Loucy (cell line): Measurements from ENCODE around the gene NAT9.

Experiments used
- EZH2phosphoT487 ChIP-seq: fragments of 200-600 bp; IDR thresholded peaks from 2 replicates; pipeline ENCODE4 v1.6.1; 2018; ENCODE audit warnings: antibody characterized with exemption, mild to moderate bottlenecking, moderate library complexity, borderline replicate concordance
- TF ChIP-seq, protein P1 (sequence below): fragments of 200-600 bp; sonication (generic); conservative IDR thresholded peaks from 2 replicates; pipeline ENCODE4 v1.5.1; 2014; ENCODE audit warnings: mild to moderate bottlenecking, antibody characterized with exemption, low read length

DNA sequence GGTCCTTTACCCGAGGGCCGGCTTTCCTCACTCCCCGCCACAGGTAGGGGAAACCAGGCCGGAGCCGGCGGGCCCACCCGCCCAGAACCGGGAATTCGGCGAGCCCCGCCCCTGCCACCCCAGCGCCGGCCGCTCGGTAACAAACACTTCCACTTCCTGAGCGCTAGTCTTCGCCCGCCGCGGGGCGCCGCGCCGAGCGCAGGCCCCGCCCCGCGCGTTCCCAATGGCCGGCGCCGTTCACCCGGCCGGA is 27.9 kb downstream of the NAT9 start:
- TF ChIP-seq, protein P1, sequence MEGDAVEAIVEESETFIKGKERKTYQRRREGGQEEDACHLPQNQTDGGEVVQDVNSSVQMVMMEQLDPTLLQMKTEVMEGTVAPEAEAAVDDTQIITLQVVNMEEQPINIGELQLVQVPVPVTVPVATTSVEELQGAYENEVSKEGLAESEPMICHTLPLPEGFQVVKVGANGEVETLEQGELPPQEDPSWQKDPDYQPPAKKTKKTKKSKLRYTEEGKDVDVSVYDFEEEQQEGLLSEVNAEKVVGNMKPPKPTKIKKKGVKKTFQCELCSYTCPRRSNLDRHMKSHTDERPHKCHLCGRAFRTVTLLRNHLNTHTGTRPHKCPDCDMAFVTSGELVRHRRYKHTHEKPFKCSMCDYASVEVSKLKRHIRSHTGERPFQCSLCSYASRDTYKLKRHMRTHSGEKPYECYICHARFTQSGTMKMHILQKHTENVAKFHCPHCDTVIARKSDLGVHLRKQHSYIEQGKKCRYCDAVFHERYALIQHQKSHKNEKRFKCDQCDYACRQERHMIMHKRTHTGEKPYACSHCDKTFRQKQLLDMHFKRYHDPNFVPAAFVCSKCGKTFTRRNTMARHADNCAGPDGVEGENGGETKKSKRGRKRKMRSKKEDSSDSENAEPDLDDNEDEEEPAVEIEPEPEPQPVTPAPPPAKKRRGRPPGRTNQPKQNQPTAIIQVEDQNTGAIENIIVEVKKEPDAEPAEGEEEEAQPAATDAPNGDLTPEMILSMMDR: no peak
- TF ChIP-seq EZH2phosphoT487: no peak
